OCI-LY1 (cell line): Measurements from ENCODE around the gene HPSE2.
A peak's percentile ranks its signal among the peaks of the same experiment; 100 is the strongest.

Experiments used
- H2AFZ ChIP-seq: fragments of 200-600 bp; sonication (generic), shearing (Covaris generic); 2 replicates; pipeline ENCODE4 v1.6.0; 2014; ENCODE audit warnings: antibody characterized with exemption, mild to moderate bottlenecking, low read length
- H3F3A ChIP-seq: fragments of 200-600 bp; sonication (generic), shearing (Covaris generic); 2 replicates; pipeline ENCODE4 v1.6.0; 2014; ENCODE audit warnings: mild to moderate bottlenecking, antibody characterized with exemption, low read length, moderate library complexity; ENCODE audit not compliant: insufficient read depth
- H3K27ac ChIP-seq: fragments of 200-600 bp; sonication (generic); 2 replicates; pipeline ENCODE4 v1.5.1; 2014; ENCODE audit warnings: low read length, mixed run types, mild to moderate bottlenecking, low read depth; ENCODE audit not compliant: poor library complexity, severe bottlenecking
- H3K27me3 ChIP-seq: fragments of 200-600 bp; sonication (generic); 2 replicates; pipeline ENCODE4 v1.6.0; 2014; ENCODE audit warnings: antibody characterized with exemption, mild to moderate bottlenecking, low read length, moderate library complexity; ENCODE audit not compliant: insufficient read depth
- H3K36me3 ChIP-seq: fragments of 200-600 bp; sonication (generic); 2 replicates; pipeline ENCODE4 v1.6.1; 2014; ENCODE audit warnings: mild to moderate bottlenecking, antibody characterized with exemption, low read length, moderate library complexity, mixed read lengths; ENCODE audit not compliant: insufficient read depth
- H3K4me1 ChIP-seq: fragments of 200-600 bp; sonication (generic); 2 replicates; pipeline ENCODE4 v1.5.1; 2014; ENCODE audit warnings: mild to moderate bottlenecking, low read length, moderate library complexity; ENCODE audit not compliant: insufficient read depth, severe bottlenecking
- H3K4me2 ChIP-seq: fragments of 200-600 bp; sonication (generic), shearing (Covaris generic); 2 replicates; pipeline ENCODE4 v1.6.1; 2014; ENCODE audit warnings: low read length
- H3K4me3 ChIP-seq: fragments of 200-600 bp; sonication (generic); 2 replicates; pipeline ENCODE4 v1.5.1; 2014; ENCODE audit warnings: low read length, low read depth, mild to moderate bottlenecking, mixed read lengths; ENCODE audit not compliant: poor library complexity, severe bottlenecking
- H3K79me2 ChIP-seq: fragments of 200-600 bp; shearing (Covaris generic); 2 replicates; pipeline ENCODE4 v1.6.1; 2016; ENCODE audit warnings: mixed run types, low read length, mixed read lengths; ENCODE audit not compliant: insufficient read depth
- H3K9ac ChIP-seq: fragments of 200-600 bp; sonication (generic), shearing (Covaris generic); 2 replicates; pipeline ENCODE4 v1.6.1; 2014; ENCODE audit warnings: mild to moderate bottlenecking, low read length, mixed read lengths
- H3K9me2 ChIP-seq: fragments of 200-600 bp; sonication (generic), shearing (Covaris generic); 2 replicates; pipeline ENCODE4 v1.6.1; 2014; ENCODE audit warnings: low read depth, mild to moderate bottlenecking, low read length, mixed read lengths
- H3K9me3 ChIP-seq: fragments of 200-600 bp; shearing (Covaris generic); 2 replicates; pipeline ENCODE4 v1.6.1; 2014; ENCODE audit warnings: low read length, mixed read lengths
- H4K20me1 ChIP-seq: fragments of 200-600 bp; sonication (generic), shearing (Covaris generic); 2 replicates; pipeline ENCODE4 v1.6.0; 2016; ENCODE audit warnings: mild to moderate bottlenecking, low read length; ENCODE audit not compliant: insufficient read depth
- CTCF ChIP-seq: fragments of 200-600 bp; sonication (generic), shearing (Covaris generic); IDR thresholded peaks from 2 replicates; pipeline ENCODE4 v1.5.1; 2017; ENCODE audit warnings: mild to moderate bottlenecking, antibody characterized with exemption, low read length, moderate library complexity, mixed read lengths
- EZH2 ChIP-seq: fragments of 200-600 bp; sonication (generic), shearing (Covaris generic); IDR thresholded peaks from 2 replicates; pipeline ENCODE4 v1.8.0; 2017; ENCODE audit warnings: borderline replicate concordance, mixed run types, mild to moderate bottlenecking, antibody characterized with exemption, low read length, moderate library complexity, mixed read lengths

HPSE2 gene

GRCh38 chr10:98778277-98778759 lies 457.3 kb downstream of the HPSE2 start:
- no peak overlapping the region for H3K9ac ChIP-seq
- H3F3A ChIP-seq = no peaks in the 10 kb centered on the region
- H3K79me2 ChIP-seq = no peaks in the 10 kb centered on the region
- H3K4me3 ChIP-seq = no peak overlapping the region
- no peak overlapping the region for H2AFZ ChIP-seq
- TF ChIP-seq EZH2 (no peak), CTCF (no peak)
- no peak overlapping the region for H3K27ac ChIP-seq
- no peaks in the 10 kb centered on the region for H3K9me3 ChIP-seq
- no peaks in the 10 kb centered on the region for H3K27me3 ChIP-seq
- H4K20me1 ChIP-seq = no peaks in the 10 kb centered on the region
- H3K9me2 ChIP-seq = no peaks in the 10 kb centered on the region
- H3K36me3 ChIP-seq = no peaks in the 10 kb centered on the region
- H3K4me2 ChIP-seq = no peak overlapping the region
- no peaks in the 10 kb centered on the region for H3K4me1 ChIP-seq

GRCh38 chr10:98758463-98758862 lies 477.2 kb downstream of the HPSE2 start:
- no peak overlapping the region for H3K4me2 ChIP-seq
- TF ChIP-seq EZH2 (no peak), CTCF (no peak)
- H3K9ac ChIP-seq = no peak overlapping the region
- H3K36me3 ChIP-seq = no peaks in the 10 kb centered on the region
- no peak overlapping the region for H3K4me3 ChIP-seq
- no peak overlapping the region for H3K27ac ChIP-seq
- H3K4me1 ChIP-seq = no peaks in the 10 kb centered on the region
- H2AFZ ChIP-seq = no peak overlapping the region
- no peaks in the 10 kb centered on the region for H4K20me1 ChIP-seq
- H3K27me3 ChIP-seq = no peaks in the 10 kb centered on the region
- H3F3A ChIP-seq = no peaks in the 10 kb centered on the region
- H3K79me2 ChIP-seq = no peaks in the 10 kb centered on the region
- H3K9me3 ChIP-seq = no peaks in the 10 kb centered on the region
- no peaks in the 10 kb centered on the region for H3K9me2 ChIP-seq

GRCh38 chr10:98748298-98748697 lies 487.4 kb downstream of the HPSE2 start:
- Histone ChIP-seq H4K20me1 (no peaks in the 10 kb centered on the region), H3K9me2 (no peaks in the 10 kb centered on the region), H3F3A (no peaks in the 10 kb centered on the region), H3K27ac (no peak overlapping the region), H2AFZ (no peak overlapping the region), H3K36me3 (no peaks in the 10 kb centered on the region), H3K79me2 (no peaks in the 10 kb centered on the region), H3K4me1 (no peaks in the 10 kb centered on the region), H3K4me2 (no peak overlapping the region), H3K9ac (no peak overlapping the region), H3K4me3 (no peak overlapping the region), H3K9me3 (no peaks in the 10 kb centered on the region), H3K27me3 (no peaks in the 10 kb centered on the region)
- TF ChIP-seq EZH2 (no peak), CTCF (peak; percentile 35; the same call in 1 of the 2 replicates)
